IMR-90 (cell line): ENCODE measurements around the gene HSD17B7. TPM values are rescaled to one million over a fixed set of nuclear protein-coding genes. Genes with fewer than 3 reads are reported as not detected.
"Not testable (repeated sequence)": the region's sequence is repeated elsewhere in the genome, so short reads cannot be mapped to it uniquely, and the experiment has no call there.

ENCODE experiments used
- ATAC-seq: fragments of 200-7000 bp; cut with Tn5 transposase; 2 replicates; pipeline ENCODE4 v1.9.1; 2020; ENCODE audit warnings: low read depth, mild to moderate bottlenecking, moderate library complexity
- BruUV-seq: library from RNA; stranded (reverse); fragments of 400-500 nt; replicated peaks from 2 replicates; lab custom pipeline; 2021; lab: Mats Ljungman, UMichigan
- CTCF ChIA-PET: fragments of 300-600 bp; formaldehyde crosslinking; extraction: SDS; loops from one replicate; lab custom pipeline; 2021; ENCODE audit warnings: antibody characterized with exemption; lab: Yijun Ruan, JAX
- POLR2A ChIA-PET: fragments of 300-600 bp; sonication (Branson Sonifier 250); formaldehyde crosslinking; loops from one replicate; lab custom pipeline; 2022; ENCODE audit warnings: antibody characterized with exemption; ENCODE audit not compliant: unreplicated experiment; lab: Charles Lee
- DNase-seq: peaks from one replicate; pipeline ENCODE4 v3.0.0; 2013
- H2AFZ ChIP-seq: replicated peaks from 2 replicates; pipeline ENCODE3; 2013; ENCODE audit warnings: low read length, mild to moderate bottlenecking; ENCODE audit not compliant: poor library complexity
- H2AK5ac ChIP-seq: 2 replicates; pipeline ENCODE4 v1.6.1; 2013; ENCODE audit warnings: low read depth, low read length, inconsistent platforms
- H2AK9ac ChIP-seq: replicated peaks from 2 replicates; pipeline ENCODE3; 2013; ENCODE audit warnings: mild to moderate bottlenecking, low read depth, low read length, moderate library complexity; ENCODE audit not compliant: poor library complexity
- H2BK120ac ChIP-seq: 2 replicates; pipeline ENCODE4 v1.6.1; 2013; ENCODE audit warnings: low read depth, low read length, inconsistent platforms
- H2BK15ac ChIP-seq: 3 replicates; pipeline ENCODE4 v1.6.1; 2013; ENCODE audit warnings: low read depth, low read length, inconsistent platforms
- H2BK20ac ChIP-seq: 2 replicates; pipeline ENCODE4 v1.6.1; 2013; ENCODE audit warnings: low read depth, mild to moderate bottlenecking, inconsistent platforms, low read length, moderate library complexity
- H2BK5ac ChIP-seq: 2 replicates; pipeline ENCODE4 v1.6.1; 2013; ENCODE audit warnings: mild to moderate bottlenecking, low read depth, low read length, inconsistent platforms; ENCODE audit not compliant: poor library complexity, severe bottlenecking
- H3K14ac ChIP-seq: replicated peaks from 2 replicates; pipeline ENCODE4 v1.6.1; 2013; ENCODE audit warnings: low read depth, low read length, inconsistent platforms
- H3K18ac ChIP-seq: 2 replicates; pipeline ENCODE4 v1.6.1; 2013; ENCODE audit warnings: low read depth, low read length, control low read depth
- H3K23ac ChIP-seq: 2 replicates; pipeline ENCODE4 v1.6.1; 2013; ENCODE audit warnings: low read depth, low read length, inconsistent platforms
- H3K27ac ChIP-seq: 2 replicates; pipeline ENCODE4 v1.5.1; 2013; ENCODE audit warnings: mild to moderate bottlenecking, control low read depth, low read length; ENCODE audit not compliant: insufficient read depth
- H3K27me3 ChIP-seq: 2 replicates; pipeline ENCODE4 v1.6.1; 2013; ENCODE audit warnings: low read length; ENCODE audit not compliant: control insufficient read depth, insufficient read depth
- H3K36me3 ChIP-seq: 2 replicates; pipeline ENCODE4 v1.6.1; 2013; ENCODE audit warnings: low read length, mixed read lengths; ENCODE audit not compliant: control insufficient read depth, insufficient read depth
- H3K4ac ChIP-seq: 2 replicates; pipeline ENCODE4 v1.6.1; 2013; ENCODE audit warnings: low read depth, low read length, inconsistent platforms
- H3K4me1 ChIP-seq: 2 replicates; pipeline ENCODE4 v1.6.1; 2013; ENCODE audit warnings: low read length, mixed read lengths; ENCODE audit not compliant: control insufficient read depth, insufficient read depth
- H3K4me2 ChIP-seq: 2 replicates; pipeline ENCODE4 v1.6.1; 2013; ENCODE audit warnings: low read depth, mild to moderate bottlenecking, control low read depth, low read length, moderate library complexity
- H3K4me3 ChIP-seq: 2 replicates; pipeline ENCODE4 v1.5.1; 2013; ENCODE audit warnings: low read depth, mild to moderate bottlenecking, control low read depth, low read length, moderate library complexity; ENCODE audit not compliant: insufficient read depth
- H3K56ac ChIP-seq: 2 replicates; pipeline ENCODE4 v1.6.1; 2013; ENCODE audit warnings: low read length, inconsistent platforms; ENCODE audit not compliant: insufficient read depth; ENCODE audit errors: extremely low read depth
- H3K79me1 ChIP-seq, 2 experiments: 2 replicates each; pipeline ENCODE4 v1.6.1; 2013; ENCODE audit warnings: low read length in 2 of 2, inconsistent platforms in 1 of 2, low read depth in 1 of 2
- H3K9ac ChIP-seq: 2 replicates; pipeline ENCODE4 v1.6.1; 2013; ENCODE audit warnings: low read depth, low read length, control low read depth
- H3K9me1 ChIP-seq: 2 replicates; pipeline ENCODE4 v1.6.1; 2013; ENCODE audit warnings: low read length, inconsistent platforms; ENCODE audit not compliant: insufficient read depth
- H3K9me3 ChIP-seq: 2 replicates; pipeline ENCODE4 v1.6.1; 2013; ENCODE audit warnings: low read length; ENCODE audit not compliant: control insufficient read depth, insufficient read depth
- H4K20me1 ChIP-seq: 2 replicates; pipeline ENCODE4 v1.6.1; 2013; ENCODE audit warnings: low read length, inconsistent platforms; ENCODE audit not compliant: insufficient read depth
- H4K5ac ChIP-seq: 2 replicates; pipeline ENCODE4 v1.6.1; 2013; ENCODE audit warnings: mild to moderate bottlenecking, low read depth, low read length, control low read depth
- H4K8ac ChIP-seq, 2 experiments: 2 replicates each; pipeline ENCODE4 v1.6.1; 2013; ENCODE audit warnings: low read depth in 2 of 2, low read length in 2 of 2, control low read depth in 1 of 2, inconsistent platforms in 1 of 2
- H4K91ac ChIP-seq: 2 replicates; pipeline ENCODE4 v1.6.1; 2013; ENCODE audit warnings: low read depth, low read length, inconsistent platforms; ENCODE audit not compliant: insufficient read depth
- WGBS, 2 experiments: methylation state at CpG; one replicate each; pipeline versions ENCODE4 v1.1.5 to v1.1.7; 2013; ENCODE audit warnings: missing lambda C conversion rate in 2 of 2; ENCODE audit not compliant: insufficient read length in 1 of 2; ENCODE audit errors: extremely low coverage in 2 of 2; 5-methylcytosine and 5-hydroxymethylcytosine counted together
- dilution Hi-C: fragments of 300-500 bp; cut with HindIII; formaldehyde crosslinking; loops from one replicate; pipeline ENCODE4 v1.14.3; 2018; ENCODE audit warnings: low sequenced_read_pairs; ENCODE audit not compliant: unreplicated experiment
- in situ Hi-C: fragments of 300-500 bp; cut with MboI; formaldehyde crosslinking; loops from 3 replicates; pipeline ENCODE4 v1.14.3; 2019; ENCODE audit warnings: low sequenced_read_pairs, inconsistent platforms, mixed read lengths
- intact Hi-C: fragments of 100-400 bp; cut with micrococcal nuclease; formaldehyde crosslinking; loops from 2 replicates; pipeline ENCODE4 v1.10.0; 2022
- polyA plus RNA-seq, 3 experiments: library from polyadenylated mRNA; depleted of rRNA; stranded (reverse); fragments of >200 nt; gene quantifications; 2 replicates each; pipeline ENCODE4 v1.2.3, GENCODE V29; 2012; ENCODE audit warnings: low replicate concordance in 1 of 3
- total RNA-seq: library from RNA; depleted of rRNA; stranded (reverse); fragments of >200 nt; gene quantifications from 2 replicates; pipeline ENCODE4 v1.2.3, GENCODE V29; 2012

Gene HSD17B7
- total and polyA plus RNA-seq, 2 of the 4 experiments (the other 2 are of a cell fraction) = 10.6 to 17.7 TPM

DNA sequence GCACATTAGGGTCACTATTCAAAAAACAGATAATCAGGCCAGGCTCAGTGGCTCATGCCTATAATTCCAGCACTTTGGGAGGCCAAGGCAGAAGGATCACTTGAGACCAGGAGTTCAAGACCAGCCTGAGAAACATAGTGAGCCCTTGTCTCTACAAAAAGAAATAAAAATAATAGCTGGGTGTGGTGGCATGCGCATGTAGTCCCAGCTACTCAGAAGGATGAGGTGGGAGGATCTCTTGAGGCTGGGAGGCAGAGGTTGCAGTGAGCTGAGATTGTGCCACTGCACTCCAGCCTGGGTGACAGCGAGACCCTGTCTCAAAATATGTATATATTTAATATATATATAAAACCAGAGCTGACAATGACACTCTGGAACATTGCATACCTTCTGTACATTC lies 21.9 kb downstream of the HSD17B7 start:
- H3K18ac ChIP-seq, H3K9ac ChIP-seq, H4K20me1 ChIP-seq, H2BK15ac ChIP-seq, H4K8ac ChIP-seq, H3K4me3 ChIP-seq, intact Hi-C loops, H3K23ac ChIP-seq, dilution Hi-C loops, H3K14ac ChIP-seq, H3K36me3 ChIP-seq, DNase-seq, H4K91ac ChIP-seq, POLR2A ChIA-PET, ATAC-seq, H3K4ac ChIP-seq, BruUV-seq, CTCF ChIA-PET, H2AK9ac ChIP-seq, H3K4me2 ChIP-seq, H3K27me3 ChIP-seq, in situ Hi-C loops, H3K56ac ChIP-seq, H2AFZ ChIP-seq, H3K9me1 ChIP-seq, H3K79me1 ChIP-seq, H4K5ac ChIP-seq, H3K9me3 ChIP-seq, H2BK120ac ChIP-seq, H3K4me1 ChIP-seq, H2BK20ac ChIP-seq, H3K27ac ChIP-seq, H2BK5ac ChIP-seq, H2AK5ac ChIP-seq: not testable (repeated sequence)
- no CpG with 5 or more reads among the region's 2 CpGs for WGBS, 2 experiments

- H3K23ac ChIP-seq, H3K4ac ChIP-seq, H2AK9ac ChIP-seq, in situ Hi-C loops, H4K5ac ChIP-seq, H3K9me3 ChIP-seq, CTCF ChIA-PET, H3K9ac ChIP-seq, H3K79me1 ChIP-seq, H2BK15ac ChIP-seq, H2AFZ ChIP-seq, H3K56ac ChIP-seq, H3K14ac ChIP-seq, H3K4me3 ChIP-seq, H2BK120ac ChIP-seq, H2AK5ac ChIP-seq, dilution Hi-C loops, H4K91ac ChIP-seq, H3K27ac ChIP-seq, H2BK20ac ChIP-seq, ATAC-seq, H3K9me1 ChIP-seq, H4K20me1 ChIP-seq, H3K27me3 ChIP-seq, H2BK5ac ChIP-seq, DNase-seq, H4K8ac ChIP-seq, H3K4me2 ChIP-seq, H3K18ac ChIP-seq, BruUV-seq, intact Hi-C loops, H3K4me1 ChIP-seq, POLR2A ChIA-PET, H3K36me3 ChIP-seq: not testable (repeated sequence)
- WGBS, 2 experiments = no CpG with 5 or more reads among the region's 2 CpGs
Measured at GRCh38 chr1:162818136-162818535, 27.6 kb downstream of the HSD17B7 start.
